PC-9 (cell line): Measurements from ENCODE around the gene PPARA.

Experiments
- CTCF ChIP-seq: fragments of 200-600 bp; sonication (generic); conservative IDR thresholded peaks from 2 replicates; pipeline ENCODE4 v1.6.1; 2017; ENCODE audit warnings: mixed run types, antibody characterized with exemption, mild to moderate bottlenecking, moderate library complexity
- EZH2 ChIP-seq: fragments of 200-600 bp; sonication (generic); IDR thresholded peaks from 2 replicates; pipeline ENCODE4 v1.8.0; 2017; ENCODE audit warnings: antibody characterized with exemption, low read depth

- TF ChIP-seq CTCF (no peak), EZH2 (no peak)
These were observed 48.2 kb upstream of the PPARA start for GRCh38 chr22:46102159-46102558.
